GM18907 (cell line): ENCODE data around the gene MAN2A2.

ENCODE experiments used
- ATAC-seq: cut with Tn5 transposase; IDR thresholded peaks from one replicate; pipeline ENCODE4 v1.9.1; 2021; ENCODE audit warnings: mild to moderate bottlenecking, moderate library complexity; ENCODE audit not compliant: unreplicated experiment

The MAN2A2 gene

GRCh38 chr15:90941038-90941437 is 37.9 kb downstream of the MAN2A2 start:
- ATAC-seq, result no peak

- ATAC-seq, result no peak
Measured at GRCh38 chr15:90942354-90943120, 39.4 kb downstream of the MAN2A2 start.

DNA sequence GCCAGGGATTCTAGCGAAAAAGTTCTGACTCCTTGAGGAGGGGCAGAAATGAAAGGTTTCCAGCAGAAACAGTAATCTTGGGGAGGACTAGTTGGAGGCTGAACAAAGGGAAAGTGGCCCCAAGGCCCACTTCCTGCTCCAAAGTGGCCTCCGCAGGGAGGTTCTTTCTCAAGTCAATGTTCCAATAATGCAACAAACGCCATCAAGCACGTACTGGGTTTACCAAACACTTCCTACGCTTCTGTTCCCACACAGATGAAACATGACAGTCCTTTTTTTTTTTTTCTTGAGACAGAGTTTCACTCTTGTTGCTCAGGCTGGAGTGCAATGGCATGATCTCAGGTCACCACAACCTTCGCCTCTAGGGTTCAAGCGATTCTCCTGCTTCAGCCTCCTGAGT is 42.0 kb downstream of the MAN2A2 start:
- ATAC-seq, result no peak

- ATAC-seq, result no peak
Measured at GRCh38 chr15:90946538-90946937, 43.4 kb downstream of the MAN2A2 start.

- no peak for ATAC-seq
Measured at GRCh38 chr15:90946941-90947576, 44.0 kb downstream of the MAN2A2 start.

- no peak for ATAC-seq
Measured at GRCh38 chr15:90947577-90948357, 44.7 kb downstream of the MAN2A2 start.

DNA sequence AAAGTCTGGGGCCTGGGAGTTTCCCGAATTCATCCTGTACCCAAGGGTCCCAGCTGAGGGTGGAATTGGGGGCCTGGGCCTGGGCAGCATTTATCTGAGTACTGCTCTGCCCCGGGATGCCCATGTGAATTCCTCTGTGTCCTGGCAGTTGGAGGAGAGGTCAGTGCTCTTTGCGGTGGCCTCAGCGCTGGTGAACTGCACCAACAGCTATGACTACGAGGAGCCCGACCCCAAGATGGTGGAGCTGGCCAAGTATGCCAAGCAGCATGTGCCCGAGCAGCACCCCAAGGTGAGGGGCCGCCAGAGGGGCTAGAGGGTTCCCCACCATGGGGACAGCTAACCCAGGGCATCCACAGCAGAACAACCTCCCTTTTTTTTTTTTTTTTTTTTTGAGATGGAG is 45.4 kb downstream of the MAN2A2 start:
- no peak for ATAC-seq

DNA sequence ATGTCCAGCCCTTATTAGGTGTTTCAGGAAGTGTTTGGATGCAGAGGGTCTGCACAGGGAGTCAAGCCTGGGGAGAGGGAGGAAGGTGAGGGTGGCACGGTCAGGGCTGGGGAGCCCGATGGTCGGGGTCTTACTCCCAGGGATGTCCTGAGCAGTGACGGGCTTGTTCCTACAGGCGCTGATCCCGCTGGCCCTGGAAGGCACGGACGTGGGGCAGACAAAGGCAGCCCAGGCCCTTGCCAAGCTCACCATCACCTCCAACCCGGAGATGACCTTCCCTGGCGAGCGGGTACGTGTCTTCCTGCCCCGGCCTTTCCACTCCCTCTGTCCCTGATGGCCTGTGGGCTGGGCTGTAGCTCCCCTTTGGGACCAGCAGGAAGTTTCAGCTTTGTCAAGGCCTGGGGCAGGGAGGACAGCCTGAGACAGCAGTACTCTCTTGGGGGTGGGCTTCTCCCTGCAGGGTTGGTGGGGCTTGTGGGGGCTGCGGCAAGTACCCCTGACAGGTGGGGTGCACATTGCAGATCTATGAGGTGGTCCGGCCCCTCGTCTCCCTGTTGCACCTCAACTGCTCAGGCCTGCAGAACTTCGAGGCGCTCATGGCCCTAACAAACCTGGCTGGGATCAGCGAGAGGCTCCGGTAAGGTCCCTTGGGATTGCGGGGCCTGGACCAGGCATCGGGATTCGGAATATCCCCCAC is 47.0 kb downstream of the MAN2A2 start:
- ATAC-seq, result no peak

DNA sequence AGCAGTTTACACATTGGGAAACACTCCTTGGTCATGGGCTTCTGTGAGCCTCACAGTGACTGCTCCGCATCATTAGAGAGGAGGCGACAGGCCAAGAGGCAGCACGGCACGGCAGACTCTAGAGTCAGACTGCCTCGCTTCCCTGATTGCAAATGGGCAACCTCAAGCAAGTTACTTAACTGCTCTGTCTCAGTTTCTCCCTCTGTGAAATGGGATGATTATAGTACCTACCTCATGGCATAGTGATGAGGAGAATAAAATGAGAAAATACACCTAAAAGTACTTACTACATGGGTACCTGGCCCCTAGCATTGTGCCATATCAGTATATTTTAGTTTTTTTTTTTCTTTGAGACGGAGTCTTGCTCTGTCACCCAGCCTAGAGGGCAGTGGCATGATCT is 47.6 kb downstream of the MAN2A2 start:
- no peak for ATAC-seq

DNA sequence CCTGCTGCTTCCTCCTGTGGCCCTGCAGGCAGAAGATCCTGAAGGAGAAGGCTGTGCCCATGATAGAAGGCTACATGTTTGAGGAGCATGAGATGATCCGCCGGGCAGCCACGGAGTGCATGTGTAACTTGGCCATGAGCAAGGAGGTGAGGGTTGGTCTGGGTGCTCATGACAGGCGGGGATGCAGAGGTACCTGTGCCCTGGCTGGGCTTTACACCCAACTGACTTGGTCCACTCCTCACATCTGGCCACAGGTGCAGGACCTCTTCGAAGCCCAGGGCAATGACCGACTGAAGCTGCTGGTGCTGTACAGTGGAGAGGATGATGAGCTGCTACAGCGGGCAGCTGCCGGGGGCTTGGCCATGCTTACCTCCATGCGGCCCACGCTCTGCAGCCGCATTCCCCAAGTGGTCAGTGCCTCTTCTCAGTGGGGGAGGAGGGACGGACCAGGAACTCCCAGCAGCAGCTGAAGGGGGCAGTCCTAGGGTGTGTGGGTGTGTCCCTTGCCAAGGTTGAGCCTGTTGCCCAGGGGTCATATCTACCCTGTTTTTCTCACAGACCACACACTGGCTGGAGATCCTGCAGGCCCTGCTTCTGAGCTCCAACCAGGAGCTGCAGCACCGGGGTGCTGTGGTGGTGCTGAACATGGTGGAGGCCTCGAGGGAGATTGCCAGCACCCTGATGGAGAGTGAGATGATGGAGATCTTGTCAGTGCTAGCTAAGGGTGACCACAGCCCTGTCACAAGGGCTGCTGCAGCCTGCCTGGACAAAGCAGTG is 50.0 kb downstream of the MAN2A2 start:
- no peak for ATAC-seq

DNA sequence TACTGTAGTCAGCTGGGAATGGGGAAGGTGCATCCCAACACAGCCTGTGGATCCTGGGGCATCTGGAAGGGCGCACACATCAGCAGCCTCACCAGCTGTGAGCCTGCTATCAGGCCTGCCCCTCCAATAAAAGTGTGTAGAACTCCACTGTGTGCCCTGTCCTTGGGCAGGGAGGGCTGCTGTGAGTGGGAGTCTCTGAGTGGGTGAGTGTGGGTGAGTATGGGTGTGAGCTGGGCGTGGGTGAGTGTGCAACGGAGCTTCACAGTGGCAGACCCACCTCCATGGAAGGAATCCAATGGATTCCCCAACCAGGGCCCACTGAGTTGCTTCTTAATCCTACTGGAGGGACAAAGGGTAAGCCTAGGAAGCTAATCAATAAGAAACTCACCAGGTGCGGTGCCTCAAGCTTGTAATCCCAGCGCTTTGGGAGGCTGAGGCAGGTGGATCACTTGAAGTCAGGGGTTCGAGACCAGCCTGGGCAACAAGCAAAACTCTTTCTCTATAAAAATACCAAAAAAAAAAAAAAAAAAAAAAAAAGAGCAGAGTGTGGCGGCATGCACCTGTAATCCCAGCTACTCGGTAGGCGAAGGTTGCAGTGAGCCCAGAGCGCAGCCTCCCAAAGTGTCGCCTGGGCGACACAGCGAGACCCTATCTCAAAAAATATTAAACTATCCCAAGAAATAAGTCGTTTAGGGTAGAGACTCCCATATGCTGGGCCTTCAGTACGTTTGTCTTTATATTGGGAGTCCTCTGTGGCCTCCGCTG is 51.0 kb downstream of the MAN2A2 start:
- no peak for ATAC-seq

- ATAC-seq, result peak; percentile 93
Measured at GRCh38 chr15:90954712-90955623, 51.9 kb downstream of the MAN2A2 start, which contains the start of gene RCCD1. TSS of gene RCCD1 (plus strand) at chr15:90954884. CDS start at chr15:90956735, 1,851 bp downstream.

GRCh38 chr15:90955624-90956273 is 52.6 kb downstream of the MAN2A2 start:
- no peak for ATAC-seq

- ATAC-seq, result no peak
Measured at GRCh38 chr15:90956274-90957030, 53.4 kb downstream of the MAN2A2 start.

DNA sequence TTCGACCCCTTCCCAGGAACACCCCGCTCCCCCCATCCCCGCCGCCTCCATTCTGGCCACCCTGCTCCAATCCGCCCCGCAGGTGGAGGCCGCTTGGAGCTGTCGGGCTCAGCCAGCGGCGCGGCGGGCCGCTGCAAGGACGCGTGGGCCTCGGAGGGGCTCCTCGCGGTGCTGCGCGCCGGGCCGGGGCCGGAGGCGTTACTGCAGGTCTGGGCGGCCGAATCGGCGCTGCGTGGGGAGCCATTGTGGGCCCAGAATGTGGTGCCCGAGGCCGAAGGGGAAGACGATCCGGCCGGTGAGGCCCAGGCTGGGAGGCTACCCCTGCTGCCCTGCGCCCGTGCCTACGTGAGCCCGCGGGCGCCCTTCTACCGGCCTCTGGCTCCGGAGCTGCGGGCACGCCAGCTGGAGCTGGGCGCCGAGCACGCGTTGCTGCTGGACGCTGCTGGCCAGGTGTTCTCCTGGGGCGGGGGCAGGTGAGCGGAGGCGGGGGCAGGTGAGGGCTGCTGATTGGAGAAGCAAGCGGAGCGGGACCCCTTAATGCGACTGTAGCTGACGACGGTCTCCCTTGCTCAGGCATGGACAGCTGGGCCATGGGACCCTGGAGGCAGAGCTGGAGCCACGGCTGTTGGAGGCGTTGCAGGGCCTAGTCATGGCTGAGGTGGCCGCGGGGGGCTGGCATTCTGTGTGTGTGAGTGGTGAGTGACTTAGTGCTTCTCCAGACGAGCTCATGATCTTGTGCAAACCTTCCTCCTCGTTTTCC is 54.1 kb downstream of the MAN2A2 start:
- ATAC-seq, result no peak

DNA sequence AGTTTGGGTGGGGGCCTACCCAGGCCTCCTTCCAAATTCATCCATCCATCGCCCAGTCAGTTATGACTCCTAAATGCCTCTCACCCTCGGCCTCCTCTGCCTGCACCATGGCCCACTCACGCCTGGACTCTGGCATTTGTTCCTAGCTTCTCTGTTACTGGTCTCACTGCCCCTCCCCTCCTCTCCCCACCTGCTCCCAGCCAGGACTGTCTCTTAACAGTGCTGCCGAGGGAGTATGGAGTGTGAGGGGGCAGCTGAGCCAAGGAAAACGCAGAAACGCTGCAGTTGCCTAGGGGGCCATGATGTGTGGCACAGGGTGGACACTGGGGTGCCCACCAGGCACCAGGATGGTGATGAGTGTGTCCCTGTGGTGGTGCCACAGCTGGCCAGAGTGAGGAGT is 54.7 kb downstream of the MAN2A2 start:
- ATAC-seq, result no peak
